Kidney tubule cell (primary cell): ENCODE data around the gene SYT9.
"Not testable (repeated sequence)": the region's sequence is repeated elsewhere in the genome, so short reads cannot be mapped to it uniquely, and the experiment has no call there.

Experiments
- DNase-seq: peaks from one replicate; pipeline ENCODE4 v3.0.0-alpha.2; 2018; ENCODE audit warnings: low spot score

SYT9 gene

DNA sequence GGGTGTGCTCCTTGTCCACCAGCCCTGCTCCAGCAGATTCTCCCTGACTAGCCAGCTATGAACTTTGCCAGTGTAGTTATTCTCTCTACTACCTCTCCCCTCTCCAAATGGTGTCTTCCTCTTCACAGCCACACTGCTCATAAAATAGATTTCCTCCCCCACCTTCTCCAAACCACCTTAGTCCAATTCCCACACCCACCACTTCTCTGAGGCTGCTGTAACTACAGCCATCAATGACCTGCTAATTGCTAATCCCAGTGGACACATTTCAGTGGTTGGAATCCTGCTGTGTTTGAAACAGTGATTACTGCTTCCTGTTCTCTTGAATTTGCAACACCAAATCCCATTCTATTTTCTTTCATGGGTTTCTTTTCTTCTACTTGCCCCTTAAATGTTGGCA, 23.4 kb downstream of the SYT9 start:
- no peak for DNase-seq

DNA sequence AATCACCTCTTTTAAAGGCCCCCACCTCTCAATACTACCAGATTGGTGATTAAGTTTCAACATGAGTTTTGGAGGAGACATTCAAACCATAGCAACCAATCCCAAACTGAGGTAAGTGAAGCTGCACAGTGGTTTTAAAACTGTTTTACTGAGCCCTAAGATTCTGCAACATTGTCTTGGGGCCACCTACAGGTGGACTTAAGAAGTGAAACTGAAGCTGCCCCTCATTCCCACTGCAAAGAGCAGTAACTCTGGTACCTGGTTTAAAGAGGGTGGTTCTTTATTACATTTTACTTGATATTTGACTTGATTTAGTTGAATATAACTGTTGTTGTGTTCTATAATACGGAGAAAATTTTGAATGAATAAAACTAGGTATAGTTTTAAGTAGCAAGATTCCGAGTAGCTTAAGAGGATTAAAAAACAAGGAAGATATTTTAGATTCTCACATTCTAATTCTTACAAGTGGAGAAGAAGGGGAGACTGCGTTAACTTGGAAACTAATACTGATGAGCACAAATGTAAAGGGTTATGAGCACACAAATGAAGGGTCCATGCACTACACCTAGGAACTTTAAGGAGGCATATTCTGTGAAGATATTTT, 26.7 kb downstream of the SYT9 start:
- peak; percentile 50 for DNase-seq

DNA sequence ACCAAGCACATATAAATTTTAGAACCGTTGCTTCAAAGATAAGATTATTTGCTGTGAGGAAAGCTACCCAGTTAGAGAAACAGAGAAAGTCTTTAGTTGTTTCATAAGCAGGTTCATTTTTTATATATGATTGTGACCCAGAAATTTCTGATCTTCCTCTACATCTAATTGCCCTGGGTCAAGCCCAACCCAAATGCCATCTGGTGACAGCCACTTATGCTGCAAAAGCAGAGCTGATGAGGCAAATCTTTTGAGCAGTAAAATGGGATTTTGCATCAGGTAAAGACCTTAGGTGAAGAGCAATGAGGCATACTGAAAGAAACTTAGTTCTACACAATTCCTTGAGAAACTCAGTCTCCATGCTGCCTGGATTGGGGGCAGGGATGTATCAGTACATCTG, 28.0 kb downstream of the SYT9 start:
- DNase-seq, result no peak

DNA sequence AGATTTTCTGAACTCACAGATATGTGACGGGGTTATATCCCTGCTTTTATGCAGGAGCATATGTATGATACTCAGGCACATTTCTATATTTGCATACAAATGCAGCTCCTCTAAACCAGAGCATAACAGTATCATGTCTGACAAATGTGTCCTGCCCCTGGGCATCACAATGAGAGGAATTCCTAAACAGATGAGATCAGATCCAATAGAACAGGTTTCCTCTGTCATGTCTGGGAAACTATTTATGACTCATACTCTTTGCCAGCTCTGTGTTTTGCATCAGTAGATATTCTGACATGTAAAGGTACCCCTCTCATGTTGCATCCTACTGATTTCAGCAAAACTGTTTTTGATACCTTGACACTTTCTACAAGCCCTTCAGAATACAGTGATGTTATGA, 29.4 kb downstream of the SYT9 start:
- DNase-seq, result peak; percentile 91

DNA sequence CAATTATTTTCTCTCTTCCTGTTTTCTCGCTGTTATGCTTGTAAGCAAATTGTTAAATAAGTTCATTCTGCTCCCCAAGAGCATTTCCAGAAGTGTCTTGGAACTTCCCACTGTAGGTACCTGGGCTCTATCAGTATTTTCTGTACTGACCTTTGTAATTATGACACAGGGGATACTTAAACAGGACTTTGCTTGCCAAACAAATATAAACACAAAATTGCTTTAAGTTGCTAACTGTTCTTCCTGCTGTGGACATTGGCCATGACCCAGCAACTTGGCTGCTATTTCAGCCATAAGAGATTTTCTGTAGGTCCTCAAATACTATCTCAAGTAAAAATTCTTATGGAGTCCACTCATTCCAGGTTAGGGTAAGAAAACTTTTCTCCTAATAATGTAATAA, 30.1 kb downstream of the SYT9 start:
- DNase-seq, result no peak

DNA sequence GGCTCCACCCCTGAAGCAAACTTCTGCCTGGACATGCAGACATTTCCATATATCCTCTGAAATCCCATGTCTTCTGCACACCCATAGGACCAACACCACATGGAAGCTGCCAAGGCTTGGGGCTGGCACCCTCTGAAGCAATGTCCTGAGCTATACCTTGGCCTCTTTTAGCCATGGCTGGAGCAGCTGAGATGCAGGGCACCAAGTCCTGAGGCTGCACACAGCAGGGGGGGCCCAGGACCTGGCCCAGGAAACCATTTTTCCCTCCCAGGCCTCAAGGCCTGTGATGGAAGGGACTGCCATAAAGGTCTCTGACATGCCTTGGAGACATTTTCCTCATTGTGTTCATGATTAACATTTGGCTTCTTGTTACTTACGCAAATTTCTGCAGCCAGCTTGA, 34.5 kb downstream of the SYT9 start:
- DNase-seq, result no peak

DNA sequence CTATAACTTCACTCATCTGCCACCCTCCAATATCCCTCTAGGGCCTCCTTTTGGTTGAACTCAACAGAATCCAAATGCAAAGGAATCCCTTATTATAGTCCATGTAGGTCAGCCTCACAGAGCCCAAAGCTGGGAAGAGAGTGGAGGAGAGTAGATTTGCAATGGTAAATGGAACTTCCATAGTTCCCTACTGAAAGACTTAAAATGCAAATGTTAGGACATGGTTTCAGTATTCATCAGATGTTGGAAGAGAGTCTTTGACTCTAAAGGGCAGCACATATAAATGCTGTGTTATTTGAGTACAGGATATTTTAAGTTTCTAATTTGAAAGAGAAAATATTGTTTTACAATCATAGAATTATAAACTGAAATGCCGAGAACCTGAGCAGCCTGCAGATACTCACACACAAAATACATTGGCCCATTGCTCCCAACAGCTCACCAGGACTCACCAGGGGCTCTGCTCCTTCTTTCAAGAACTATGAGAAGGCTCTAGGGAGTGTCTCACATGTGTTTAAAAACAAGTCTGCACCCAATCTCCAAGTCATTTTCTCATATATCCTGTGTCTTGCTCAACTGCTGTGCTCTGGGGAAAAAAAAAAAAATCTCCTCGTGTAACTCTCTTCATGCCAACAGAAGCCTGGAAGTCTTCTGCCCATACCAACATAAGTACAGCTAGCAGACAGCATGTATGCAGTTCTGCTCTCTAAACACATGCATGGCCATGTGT, 39.6 kb downstream of the SYT9 start:
- no peak for DNase-seq

DNA sequence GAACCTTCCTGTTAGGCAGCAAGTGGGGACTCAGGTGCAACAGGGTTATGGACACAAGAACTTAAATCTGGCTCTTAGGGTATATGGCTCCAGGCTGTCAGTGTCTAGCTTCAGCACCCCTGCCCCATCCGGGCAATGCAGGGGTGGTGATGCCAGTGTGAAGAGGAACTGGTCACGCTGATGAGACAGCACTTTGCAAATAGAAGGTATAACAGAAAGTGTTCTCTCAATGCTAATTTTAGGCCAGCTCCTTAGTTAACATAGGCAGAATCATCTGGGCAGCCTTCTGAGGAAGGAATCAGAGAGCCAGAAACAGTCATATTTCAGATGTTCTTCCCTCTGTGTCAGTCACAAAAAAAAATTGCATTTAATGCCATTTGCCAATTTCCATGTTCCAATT, 41.2 kb downstream of the SYT9 start:
- no peak for DNase-seq

DNA sequence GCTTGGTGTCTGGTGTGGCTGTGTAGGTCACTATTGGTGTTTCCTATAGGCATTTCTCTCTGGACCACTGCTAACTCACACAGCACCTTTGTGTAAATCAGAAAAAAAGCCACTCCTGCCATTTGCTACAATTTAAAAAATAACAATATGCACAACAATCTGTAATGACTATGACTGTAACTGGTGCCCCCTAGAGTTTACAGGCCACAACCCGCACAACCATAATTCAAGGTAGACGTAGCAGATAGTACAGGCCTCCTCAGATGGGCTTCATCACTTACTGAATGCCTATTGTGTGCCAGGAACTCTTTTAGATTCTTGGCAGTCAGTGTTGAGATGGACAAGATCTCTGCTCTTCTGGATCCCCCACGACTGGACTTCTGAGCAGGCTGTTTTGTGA, 47.7 kb downstream of the SYT9 start:
- DNase-seq, result no peak

DNA sequence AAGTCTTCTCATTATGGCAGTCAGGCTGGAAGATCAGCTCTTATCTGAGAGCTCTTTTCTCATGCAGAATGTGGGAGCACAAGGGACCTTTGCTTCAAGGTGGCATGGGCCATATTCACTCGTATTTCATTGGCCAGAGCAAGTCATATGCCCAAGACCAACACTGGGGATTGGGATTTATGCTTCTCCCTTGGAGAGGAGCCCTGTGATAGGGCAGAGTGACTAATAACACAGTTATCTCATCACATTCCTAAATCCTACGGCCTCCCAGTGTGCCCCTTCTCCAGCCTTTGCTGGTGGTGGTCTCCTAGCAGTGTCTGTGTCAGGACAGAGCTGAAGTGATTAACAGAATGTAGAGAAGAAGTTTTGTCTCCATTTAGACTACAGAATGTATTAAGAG, 48.6 kb downstream of the SYT9 start:
- DNase-seq, result peak; percentile 4

DNA sequence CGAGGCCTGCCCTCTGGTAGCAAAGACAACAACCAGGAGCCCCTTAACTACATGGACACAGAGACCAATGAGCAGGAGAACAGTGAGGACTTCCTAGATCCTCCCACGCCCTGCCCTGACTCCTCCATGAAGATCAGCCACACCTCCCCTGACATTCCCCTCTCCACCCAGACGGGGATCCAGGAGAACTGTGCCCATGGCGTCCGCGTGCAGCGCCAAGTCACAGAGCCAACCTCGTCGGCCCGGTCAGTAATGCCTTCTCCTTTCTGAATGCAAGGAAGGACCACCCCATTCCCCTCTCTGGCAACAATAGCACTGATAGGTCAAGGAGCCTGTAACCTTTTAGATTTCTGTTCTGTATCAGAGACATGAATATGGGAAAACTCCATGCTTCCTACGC, 51.4 kb downstream of the SYT9 start:
- DNase-seq, result no peak

DNA sequence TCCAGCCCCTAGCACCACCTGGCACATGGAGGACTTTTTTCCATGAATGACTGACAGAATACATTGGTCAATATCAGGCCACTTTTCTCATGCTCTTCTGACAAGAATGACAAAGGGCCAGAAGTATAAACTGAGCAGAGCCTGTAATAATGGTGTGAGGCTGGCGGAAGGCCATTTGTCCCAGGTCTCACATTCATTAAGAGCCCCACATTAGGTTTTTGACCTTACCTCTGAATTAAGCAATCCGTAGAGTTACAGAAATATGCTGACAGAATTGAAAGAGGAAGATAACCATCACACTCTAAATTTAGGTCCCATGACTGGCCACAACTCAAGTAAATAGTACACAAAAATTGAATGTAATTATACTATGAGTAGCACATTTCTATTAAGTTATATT, 55.2 kb downstream of the SYT9 start:
- DNase-seq, result no peak

DNA sequence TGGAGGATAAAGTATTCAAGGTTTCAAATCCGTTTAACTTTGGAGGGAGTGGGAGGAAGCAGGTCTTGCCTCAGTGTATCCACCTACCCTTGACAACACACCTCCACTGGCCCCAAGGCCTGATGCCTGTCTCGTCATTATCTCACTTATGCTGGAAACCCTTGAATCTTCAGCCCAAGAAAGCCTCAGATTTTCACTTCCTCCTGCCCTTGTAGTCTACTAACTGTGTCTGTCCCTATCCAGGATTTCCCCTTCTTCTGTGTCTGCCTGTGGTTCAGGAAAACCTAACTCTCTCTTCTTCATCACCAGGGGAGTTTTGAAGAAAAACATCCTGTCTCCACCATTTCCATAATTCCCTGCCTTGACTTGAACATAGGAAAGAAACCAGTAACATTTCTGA, 56.1 kb downstream of the SYT9 start:
- DNase-seq, result no peak

DNA sequence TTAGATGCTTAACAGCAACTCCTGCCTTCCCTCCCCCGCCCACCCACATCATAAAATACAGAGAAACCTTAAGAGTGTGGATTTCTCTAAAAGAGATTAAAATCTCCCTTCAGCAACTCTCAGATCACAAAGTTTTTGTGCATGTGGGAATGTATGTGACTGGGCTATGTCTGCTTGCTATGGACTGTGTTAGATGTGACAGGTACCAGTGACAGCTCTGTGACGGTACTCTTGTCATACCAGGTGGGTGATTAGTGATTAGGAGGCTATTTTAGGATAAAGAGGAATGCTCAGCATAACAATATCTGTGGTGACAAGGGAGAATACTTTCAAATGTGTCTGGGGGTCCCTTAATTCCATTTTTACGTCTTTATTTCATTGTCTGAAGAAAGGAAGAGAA, 60.2 kb downstream of the SYT9 start:
- DNase-seq, result no peak

DNA sequence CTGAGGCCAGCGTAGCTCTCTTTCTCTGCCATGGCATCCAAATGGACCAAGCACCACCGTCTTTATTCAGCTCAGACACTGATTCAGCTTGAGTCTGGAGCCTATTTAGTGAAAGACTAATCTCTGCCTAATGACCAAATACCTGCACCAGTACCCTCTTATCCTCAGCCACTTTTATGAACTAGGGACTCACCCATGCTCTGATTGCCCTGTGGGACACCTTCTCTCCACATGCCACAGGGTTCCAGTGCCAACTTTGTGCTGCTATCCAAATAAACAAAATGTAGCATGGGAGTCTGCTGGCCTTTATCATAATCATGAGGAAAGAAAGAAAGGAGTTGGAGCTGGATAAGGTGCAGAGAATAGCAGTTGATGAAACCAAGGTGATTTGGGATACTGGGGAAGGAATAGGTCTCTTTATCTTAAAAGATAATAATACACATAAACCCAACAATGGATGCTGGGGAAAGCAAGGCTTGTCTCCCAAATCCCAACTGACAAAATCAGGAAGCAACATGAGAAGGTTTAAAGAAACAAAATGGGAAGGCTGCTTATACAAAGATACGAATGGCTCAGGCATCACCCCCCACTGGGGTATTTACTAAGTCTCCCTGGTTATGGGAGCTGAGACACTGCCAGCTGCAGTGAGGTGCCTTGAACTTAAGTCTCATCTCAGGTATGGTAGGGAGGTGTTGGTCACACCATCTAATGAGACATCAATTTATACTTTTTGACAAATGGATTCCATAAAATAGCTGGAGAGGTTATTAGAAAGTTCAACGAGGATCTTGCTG, 63.3 kb downstream of the SYT9 start:
- DNase-seq, result no peak

DNA sequence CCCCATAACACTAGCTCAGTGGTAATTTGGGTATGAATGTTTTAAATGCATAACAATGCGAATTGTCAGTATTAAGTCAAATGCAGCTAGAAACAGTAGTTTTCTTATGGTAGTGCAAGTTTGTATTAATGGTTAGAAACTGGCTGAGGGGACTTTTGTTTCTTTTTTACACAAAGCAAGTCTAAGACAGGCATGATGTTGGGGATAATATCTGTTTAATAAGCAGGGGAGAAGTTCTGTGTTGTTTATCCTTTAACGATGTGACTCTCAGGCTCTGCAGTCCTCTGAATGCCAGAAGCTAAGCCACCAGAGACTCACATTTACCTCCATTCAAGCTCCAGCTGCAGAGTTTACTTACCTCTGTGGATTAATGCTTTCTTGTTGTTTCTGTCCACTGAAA, 67.8 kb downstream of the SYT9 start:
- no peak for DNase-seq

DNA sequence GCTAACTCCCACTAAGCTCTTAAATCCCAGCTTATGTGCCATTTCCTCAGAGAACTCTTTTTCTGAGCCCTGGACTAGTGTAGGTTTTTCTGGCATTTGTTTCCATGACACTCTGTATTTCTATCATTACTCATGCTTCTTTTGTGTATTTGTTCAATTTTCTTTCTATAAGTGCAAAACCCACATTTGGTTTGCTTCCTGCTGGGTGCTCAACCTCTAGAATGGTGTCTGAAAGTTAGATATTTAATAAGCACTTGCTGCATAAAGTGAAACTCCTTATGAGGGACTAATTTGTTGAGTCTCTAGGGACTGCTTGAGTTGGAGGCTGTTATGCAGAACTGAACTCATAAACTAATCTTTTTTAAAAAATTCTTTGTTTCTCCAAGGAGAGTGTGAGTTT, 68.6 kb downstream of the SYT9 start:
- DNase-seq, result no peak

DNA sequence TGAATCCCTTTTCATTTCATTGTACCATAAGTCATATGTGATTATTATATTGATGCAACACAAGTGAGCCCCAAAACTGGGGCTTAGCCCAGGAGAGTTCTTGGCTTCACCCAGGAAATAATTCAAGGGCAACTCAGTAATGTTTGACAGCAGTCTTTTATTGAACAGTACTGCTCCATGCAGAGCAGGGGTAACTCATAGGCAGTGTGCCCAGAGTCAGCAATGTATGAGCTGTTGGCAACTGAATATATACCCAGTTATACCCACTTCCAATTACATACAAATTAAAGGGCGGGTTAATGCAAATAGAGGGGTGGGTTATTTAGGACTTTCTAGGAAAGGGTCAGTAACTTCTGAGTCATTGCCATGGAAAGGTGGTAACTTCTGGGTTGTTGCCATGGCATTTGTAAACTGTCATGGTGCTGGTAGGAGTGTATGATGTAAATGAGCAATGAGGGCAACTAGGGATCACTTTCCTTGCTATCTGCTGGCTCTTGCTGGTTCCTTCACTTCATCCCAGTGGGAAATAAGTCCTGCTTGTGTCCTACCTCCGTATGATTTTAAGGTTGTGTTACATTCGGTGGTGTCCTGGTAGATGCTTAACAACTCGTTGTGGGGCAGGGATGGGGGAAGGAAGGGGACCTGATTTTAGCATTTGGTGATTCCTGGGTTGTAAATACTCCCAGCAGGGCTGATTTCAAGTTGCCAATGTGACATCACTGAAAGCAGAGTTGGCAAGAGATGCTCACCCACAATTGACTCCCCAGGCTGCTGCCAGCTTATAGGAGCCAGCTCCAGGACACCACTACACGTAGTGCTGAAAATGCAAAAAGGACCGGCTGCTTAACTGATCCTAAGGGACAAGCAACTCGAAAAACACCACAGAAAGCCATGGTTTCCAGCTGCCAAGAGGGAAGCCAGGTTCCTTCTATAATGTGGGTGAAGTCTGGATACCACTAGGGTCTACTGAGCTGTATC, 70.1 kb downstream of the SYT9 start:
- DNase-seq, result no peak

DNA sequence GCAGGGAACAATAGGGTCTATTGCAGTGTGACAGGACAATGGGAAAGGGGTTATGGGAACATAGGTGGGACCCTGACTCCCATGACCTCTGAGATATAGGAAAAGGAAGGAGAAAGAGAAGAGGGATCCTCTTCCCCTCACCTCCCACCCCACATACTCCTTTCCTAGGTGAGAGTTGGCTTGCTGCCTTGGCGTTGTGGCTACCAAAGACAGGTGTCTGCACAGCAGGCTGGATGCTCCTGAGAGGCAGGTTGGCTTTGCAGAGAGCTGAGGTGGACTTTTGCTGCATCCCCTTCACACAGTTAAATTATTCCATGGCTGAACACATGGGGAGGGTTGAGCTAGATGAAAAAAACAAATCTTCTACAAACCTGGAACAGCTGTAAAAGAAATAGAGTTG, 80.7 kb downstream of the SYT9 start:
- DNase-seq, result no peak

DNA sequence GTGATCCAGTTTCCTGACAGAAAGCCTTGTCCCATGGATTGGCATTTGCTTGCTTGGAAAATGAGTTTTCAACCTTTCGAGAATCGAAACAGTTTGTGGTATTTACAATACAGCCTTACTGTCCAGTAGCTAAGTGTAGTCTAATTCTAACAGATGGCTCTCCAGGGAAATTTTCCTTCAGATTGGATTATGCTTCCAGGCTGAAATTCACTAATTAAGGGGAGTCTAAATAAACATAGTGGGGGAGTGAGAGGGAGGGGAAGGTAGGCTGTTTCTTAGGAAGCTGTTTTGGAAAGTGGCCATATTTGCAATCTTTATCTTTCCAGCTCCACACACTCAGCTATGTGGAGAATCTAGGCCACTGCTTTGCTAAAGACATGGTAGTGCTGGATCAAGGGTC, 81.3 kb downstream of the SYT9 start:
- no peak for DNase-seq

DNA sequence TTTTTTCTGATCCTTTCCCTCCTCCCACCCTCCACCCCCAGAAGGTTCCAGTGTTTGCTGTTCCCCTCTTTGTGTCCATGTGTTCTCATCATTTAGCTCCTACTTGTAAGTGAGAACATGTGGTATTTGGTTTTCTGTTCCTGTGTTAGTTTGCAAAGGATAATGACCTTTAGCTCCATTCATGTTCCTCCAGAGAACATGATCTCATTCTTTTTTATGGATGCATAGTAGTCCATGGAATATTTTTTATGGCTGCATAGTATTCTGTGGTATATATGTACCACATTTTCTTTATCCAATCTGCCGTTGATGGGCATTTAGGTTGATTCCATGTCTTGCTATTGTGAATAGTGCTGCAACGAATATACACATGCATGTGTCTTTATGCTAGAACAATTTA, 83.7 kb downstream of the SYT9 start:
- DNase-seq, result not testable (repeated sequence)

DNA sequence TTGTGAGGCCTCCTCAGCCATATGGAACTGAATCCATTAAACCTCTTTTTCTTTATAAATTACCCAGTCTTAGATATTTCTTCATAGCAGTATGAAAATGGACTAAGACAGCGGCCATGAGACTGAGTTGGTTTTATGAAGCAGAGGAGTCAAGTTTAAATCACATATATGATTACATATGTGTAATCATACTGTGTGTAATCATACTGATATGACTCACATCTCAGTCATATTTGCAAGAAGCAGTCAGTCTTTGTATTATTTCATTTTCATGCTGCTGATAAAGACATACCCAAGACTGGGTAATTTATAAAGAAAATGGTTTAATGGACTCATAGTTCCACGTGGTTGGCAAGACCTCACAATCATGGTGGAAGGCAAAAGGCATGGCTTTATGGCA, 89.8 kb downstream of the SYT9 start:
- DNase-seq, result no peak
